Activated CD4-positive, alpha-beta T cell treated with anti-CD3 and anti-CD28 coated beads for 36 hours (primary cell): ENCODE data around the gene C5orf63. TPM values are rescaled to one million over a fixed set of nuclear protein-coding genes. Genes with fewer than 3 reads are reported as not detected.
"Not testable (repeated sequence)": the region's sequence is repeated elsewhere in the genome, so short reads cannot be mapped to it uniquely, and the experiment has no call there.

Source experiments
- ATAC-seq: fragments of 200-7000 bp; cut with Tn5 transposase; one replicate; pipeline ENCODE4 v1.10.0; 2021; ENCODE audit warnings: mild to moderate bottlenecking, moderate library complexity
- CTCF ChIA-PET: fragments of 350-600 bp; sonication (Branson Sonifier 250); formaldehyde crosslinking; loops from one replicate; lab custom pipeline; 2021; ENCODE audit warnings: antibody characterized with exemption; lab: Charles Lee
- POLR2A ChIA-PET: fragments of 350-600 bp; sonication (Branson Sonifier 250); formaldehyde crosslinking; loops from one replicate; lab custom pipeline; 2021; ENCODE audit warnings: antibody characterized with exemption, inconsistent platforms; lab: Charles Lee
- DNase-seq: peaks from one replicate; pipeline ENCODE4 v3.0.0-alpha.2; 2020
- H3K27ac Mint-ChIP-seq: one replicate; pipeline ENCODE4 v1.8.0; 2021; ENCODE audit warnings: mixed read lengths
- H3K27me3 Mint-ChIP-seq: one replicate; pipeline ENCODE4 v1.8.0; 2021; ENCODE audit warnings: mixed read lengths
- H3K36me3 Mint-ChIP-seq: one replicate; pipeline ENCODE4 v1.8.0; 2021; ENCODE audit warnings: low read depth, mixed read lengths
- H3K4me1 Mint-ChIP-seq: one replicate; pipeline ENCODE4 v1.8.0; 2021; ENCODE audit warnings: mixed read lengths
- H3K4me3 Mint-ChIP-seq: one replicate; pipeline ENCODE4 v1.8.0; 2021; ENCODE audit warnings: mild to moderate bottlenecking, moderate library complexity, mixed read lengths
- H3K9me3 Mint-ChIP-seq: one replicate; pipeline ENCODE4 v1.8.0; 2021; ENCODE audit warnings: low read depth, mixed read lengths
- intact Hi-C, 2 experiments: fragments of 100-400 bp; cut with DNase I in 1 of 2; cut with micrococcal nuclease in 1 of 2; formaldehyde crosslinking; loops; one replicate each; pipeline versions ENCODE4 v1.14.2 to v1.15.1; 2022 to 2024; cut with DNase I, micrococcal nuclease
- total RNA-seq, 2 experiments: library from RNA; stranded (reverse); gene quantifications; one replicate each; pipeline ENCODE4 v1.2.3, GENCODE V29; 2021

The C5orf63 gene
- total RNA-seq, 2 experiments from 2014 or later = 12.0 to 14.2 TPM

- CTCF ChIA-PET = interaction anchor here (0.7 to 1.7 kb wide), 8 partner anchors 15 to 430 kb away, joined by 3 to 6 read pairs (median 4); partner anchors contain the start of gene PHAX
- DNase-seq (peak; percentile 38), ATAC-seq (no peak)
- H3K4me1 Mint-ChIP-seq = peaks cover 14% of the 10 kb centered on the region
- H3K36me3 Mint-ChIP-seq = no peaks in the 10 kb centered on the region
- no peaks in the 10 kb centered on the region for H3K9me3 Mint-ChIP-seq
- no peaks in the 10 kb centered on the region for H3K27me3 Mint-ChIP-seq
- peak overlapping the region; percentile 83 for H3K4me3 Mint-ChIP-seq
- H3K27ac Mint-ChIP-seq = peak overlapping the region; percentile 52
- POLR2A ChIA-PET = interaction anchor here (0.6 to 1.5 kb wide), 5 partner anchors 10 to 834 kb away, joined by 3 to 4 read pairs (median 3); partner anchors contain the start of gene C5orf63
- intact Hi-C loops = loop anchor here (2.0 to 10.0 kb wide), 7 partner anchors 43 to 1051 kb away; partner anchors contain the start of genes LMNB1 (in 1 of the 2), PHAX (in 1 of the 2) and SLC12A2 (in 1 of the 2)
Measured at GRCh38 chr5:127031147-127031862, 42.0 kb downstream of the C5orf63 start.

- no peaks in the 10 kb centered on the region for H3K9me3 Mint-ChIP-seq
- no peaks in the 10 kb centered on the region for H3K36me3 Mint-ChIP-seq
- POLR2A ChIA-PET = interaction anchor here (1.0 to 1.5 kb wide), 3 partner anchors 11 to 252 kb away, joined by 3 to 4 read pairs (median 3); partner anchors contain the start of gene C5orf63
- no peaks in the 10 kb centered on the region for H3K27me3 Mint-ChIP-seq
- ATAC-seq (peak; percentile 98), DNase-seq (peak; percentile 96)
- intact Hi-C loops = loop anchor here (1.0 to 10.0 kb wide), 13 partner anchors 42 to 1052 kb away; partner anchors contain the start of genes C5orf63 (in 2 of the 2), LMNB1 (in 1 of the 2), PHAX (in 1 of the 2) and PRRC1 (in 1 of the 2)
- CTCF ChIA-PET = interaction anchor here (0.6 to 1.7 kb wide), 6 partner anchors 16 to 429 kb away, joined by 3 to 6 read pairs (median 4); partner anchors contain the start of gene PHAX
- H3K4me1 Mint-ChIP-seq = peaks cover 16% of the 10 kb centered on the region
- H3K27ac Mint-ChIP-seq = peak within 1 kb of the TSS; percentile 78
- H3K4me3 Mint-ChIP-seq = peak within 1 kb of the TSS; percentile 83
Measured at GRCh38 chr5:127030259-127031146, 42.8 kb downstream of the C5orf63 start, which contains the start of gene MARCHF3. MARCHF3 (minus strand) TSS chr5:127030558; CDS start chr5:126918171, 112,387 bp downstream.

GRCh38 chr5:127029581-127030258, 43.6 kb downstream of the C5orf63 start:
- H3K27ac Mint-ChIP-seq = no peak overlapping the region
- ChIA-PET POLR2A (no interaction called here), CTCF (interaction anchor here (0.5 to 1.8 kb wide), 4 partner anchors 12 to 429 kb away, joined by 3 to 6 read pairs (median 4); partner anchors contain the start of gene PHAX)
- H3K4me3 Mint-ChIP-seq = peak overlapping the region; percentile 83
- H3K27me3 Mint-ChIP-seq = no peaks in the 10 kb centered on the region
- intact Hi-C loops = loop anchor here (1.0 to 10.0 kb wide), 15 partner anchors 41 to 1053 kb away; partner anchors contain the start of genes C5orf63 (in 2 of the 2), LMNB1 (in 1 of the 2), PHAX (in 1 of the 2) and PRRC1 (in 1 of the 2)
- ATAC-seq = peak; percentile 40
- no peaks in the 10 kb centered on the region for H3K9me3 Mint-ChIP-seq
- peak; percentile 75 for DNase-seq
- H3K36me3 Mint-ChIP-seq = no peaks in the 10 kb centered on the region
- H3K4me1 Mint-ChIP-seq = peaks cover 18% of the 10 kb centered on the region

- H3K36me3 Mint-ChIP-seq = no peaks in the 10 kb centered on the region
- H3K4me1 Mint-ChIP-seq = peaks cover 22% of the 10 kb centered on the region
- no peak overlapping the region for H3K27ac Mint-ChIP-seq
- ChIA-PET POLR2A (no interaction called here), CTCF (interaction anchor here (1.2 to 1.8 kb wide), 2 partner anchors 11 to 14 kb away, joined by 5 to 6 read pairs; no protein-coding TSS in a partner anchor)
- DNase-seq = peak; percentile 7
- peak overlapping the region; percentile 83 for H3K4me3 Mint-ChIP-seq
- no peaks in the 10 kb centered on the region for H3K27me3 Mint-ChIP-seq
- no peak for ATAC-seq
- H3K9me3 Mint-ChIP-seq = no peaks in the 10 kb centered on the region
- intact Hi-C loops = loop anchor here in 1 of 2 experiments (5.0 kb wide), 2 partner anchors 352 to 372 kb away; no protein-coding TSS in a partner anchor
Measured at GRCh38 chr5:127028822-127029457, 44.4 kb downstream of the C5orf63 start.

GRCh38 chr5:127027539-127027938, 45.8 kb downstream of the C5orf63 start:
- H3K4me3 Mint-ChIP-seq = no peak overlapping the region
- H3K36me3 Mint-ChIP-seq = no peaks in the 10 kb centered on the region
- DNase-seq (no peak), ATAC-seq (no peak)
- H3K27ac Mint-ChIP-seq = no peak overlapping the region
- ChIA-PET POLR2A (no interaction called here), CTCF (interaction anchor here (1.8 kb wide), 1 partner anchor 13 kb away, joined by 6 read pairs; no protein-coding TSS in a partner anchor)
- H3K27me3 Mint-ChIP-seq = no peaks in the 10 kb centered on the region
- intact Hi-C loops = loop anchor here in 1 of 2 experiments (5.0 kb wide), 2 partner anchors 350 to 370 kb away; no protein-coding TSS in a partner anchor
- peaks cover 25% of the 10 kb centered on the region for H3K4me1 Mint-ChIP-seq
- no peaks in the 10 kb centered on the region for H3K9me3 Mint-ChIP-seq

- ATAC-seq = no peak
- POLR2A ChIA-PET = interaction anchor here (0.5 to 0.6 kb wide), 2 partner anchors 13 to 491 kb away, joined by 3 read pairs; partner anchors contain the start of gene PRRC1
- DNase-seq = no peak
- Mint-ChIP-seq H3K27me3 (no peaks in the 10 kb centered on the region), H3K4me3 (no peak overlapping the region), H3K9me3 (no peaks in the 10 kb centered on the region), H3K36me3 (no peaks in the 10 kb centered on the region), H3K4me1 (peaks cover 21% of the 10 kb centered on the region), H3K27ac (no peak overlapping the region)
- CTCF ChIA-PET = interaction anchor here (1.1 to 1.4 kb wide), 2 partner anchors 21 to 46 kb away, joined by 3 to 4 read pairs; no protein-coding TSS in a partner anchor
- intact Hi-C loops = loop anchor here in 1 of 2 experiments (5.0 kb wide), 2 partner anchors 349 to 369 kb away; no protein-coding TSS in a partner anchor
Measured at GRCh38 chr5:127026166-127026565, 47.1 kb downstream of the C5orf63 start.

GRCh38 chr5:127025467-127025866, 47.8 kb downstream of the C5orf63 start:
- no peaks in the 10 kb centered on the region for H3K27me3 Mint-ChIP-seq
- H3K4me1 Mint-ChIP-seq = peaks cover 21% of the 10 kb centered on the region
- ChIA-PET CTCF (interaction anchor here (0.9 to 1.4 kb wide), 3 partner anchors 14 to 47 kb away, joined by 3 to 4 read pairs (median 3); no protein-coding TSS in a partner anchor), POLR2A (interaction anchor here (0.5 kb wide), 1 partner anchor 12 kb away, joined by 3 read pairs; no protein-coding TSS in a partner anchor)
- H3K27ac Mint-ChIP-seq = no peak overlapping the region
- H3K9me3 Mint-ChIP-seq = no peaks in the 10 kb centered on the region
- intact Hi-C loops = loop anchor here in 1 of 2 experiments (5.0 kb wide), 2 partner anchors 348 to 368 kb away; no protein-coding TSS in a partner anchor
- H3K4me3 Mint-ChIP-seq = no peak overlapping the region
- ATAC-seq (no peak), DNase-seq (no peak)
- no peaks in the 10 kb centered on the region for H3K36me3 Mint-ChIP-seq

GRCh38 chr5:127024821-127025220, 48.5 kb downstream of the C5orf63 start:
- Mint-ChIP-seq H3K27me3 (no peaks in the 10 kb centered on the region), H3K27ac (no peak overlapping the region), H3K4me3 (no peak overlapping the region), H3K36me3 (no peaks in the 10 kb centered on the region), H3K4me1 (peaks cover 24% of the 10 kb centered on the region), H3K9me3 (no peaks in the 10 kb centered on the region)
- intact Hi-C loops = loop anchor here in 1 of 2 experiments (5.0 kb wide), 2 partner anchors 348 to 368 kb away; no protein-coding TSS in a partner anchor
- ChIA-PET CTCF (interaction anchor here (0.8 to 1.4 kb wide), 6 partner anchors 12 to 366 kb away, joined by 3 to 4 read pairs (median 4); no protein-coding TSS in a partner anchor), POLR2A (interaction anchor here (1.6 kb wide), 1 partner anchor 13 kb away, joined by 6 read pairs; no protein-coding TSS in a partner anchor)
- DNase-seq (no peak), ATAC-seq (no peak)

- ChIA-PET CTCF (interaction anchor here (0.8 to 1.3 kb wide), 4 partner anchors 11 to 293 kb away, joined by 3 to 4 read pairs (median 3); no protein-coding TSS in a partner anchor), POLR2A (interaction anchor here (1.6 kb wide), 1 partner anchor 12 kb away, joined by 6 read pairs; no protein-coding TSS in a partner anchor)
- DNase-seq (peak; percentile 7), ATAC-seq (peak; percentile 79)
- H3K9me3 Mint-ChIP-seq, intact Hi-C loops, H3K36me3 Mint-ChIP-seq, H3K4me3 Mint-ChIP-seq, H3K27me3 Mint-ChIP-seq, H3K27ac Mint-ChIP-seq: not testable (repeated sequence)
- peaks cover 19% of the 10 kb centered on the region for H3K4me1 Mint-ChIP-seq
Measured at GRCh38 chr5:127023552-127024191, 49.6 kb downstream of the C5orf63 start.
